ENCODE data around the gene KLHL28. TPM values are rescaled to one million over a fixed set of nuclear protein-coding genes. Genes with fewer than 3 reads are reported as not detected.

Gene KLHL28
- total and polyA plus RNA-seq, 2 experiments from 2014 or later = 5.3 to 16.2 TPM

- Histone ChIP-seq H4K20me1 (ENCODE audit: insufficient read depth, poor library complexity, severe bottlenecking) (peaks cover 52% of the 10 kb centered on the region), H3K27me3 (no peaks in the 10 kb centered on the region), H3K36me3 (replicated peaks; ENCODE audit: insufficient read depth, low read depth) (no peaks in the 10 kb centered on the region), H3K79me2 (peaks cover 87% of the 10 kb centered on the region), H3K9me2 (replicated peaks; ENCODE audit: insufficient read depth) (no peaks in the 10 kb centered on the region), H3K27ac (peak overlapping the region; percentile 93), H3K9me3 (ENCODE audit: low read depth) (no peaks in the 10 kb centered on the region), H3K4me3 (peak overlapping the region; percentile 42), H3K4me1 (ENCODE audit: insufficient read depth) (peaks cover 37% of the 10 kb centered on the region), H2AFZ (peak overlapping the region; percentile 64), H3K4me2 (peak overlapping the region; percentile 91)
- TF ChIP-seq EZH2 (IDR thresholded peaks at IDR 0.05; ENCODE audit: borderline replicate concordance) (no peak), CTCF (IDR thresholded peaks at IDR 0.05; ENCODE audit: poor library complexity) (no peak), EZH2phosphoT487 (IDR thresholded peaks at IDR 0.05; ENCODE audit: low read depth, severe bottlenecking, unreplicated experiment) (no peak)
- WGBS (ENCODE audit: low lambda C conversion rate, missing lambda C conversion rate) = 7% methylated on average over 13 of the region's 13 CpGs
- peak; percentile 15 for DNase-seq (ENCODE audit: low spot score)
Observed at GRCh38 chr14:44963044-44963528, 1.3 kb upstream of the KLHL28 start.

GRCh38 chr14:44962334-44963043 is 742 bp upstream of the KLHL28 start:
- H4K20me1 ChIP-seq (ENCODE audit: insufficient read depth, poor library complexity, severe bottlenecking) = peaks cover 48% of the 10 kb centered on the region
- no peaks in the 10 kb centered on the region for H3K9me2 ChIP-seq (replicated peaks; ENCODE audit: insufficient read depth)
- no peaks in the 10 kb centered on the region for H3K36me3 ChIP-seq (replicated peaks; ENCODE audit: insufficient read depth, low read depth)
- H3K79me2 ChIP-seq = peaks cover 87% of the 10 kb centered on the region
- H3K27ac ChIP-seq = peak overlapping the region; percentile 93
- H3K4me2 ChIP-seq = peak overlapping the region; percentile 91
- H3K9me3 ChIP-seq (ENCODE audit: low read depth) = no peaks in the 10 kb centered on the region
- peaks cover 40% of the 10 kb centered on the region for H3K4me1 ChIP-seq (ENCODE audit: insufficient read depth)
- TF ChIP-seq CTCF (IDR thresholded peaks at IDR 0.05; ENCODE audit: poor library complexity) (peak; percentile 11), EZH2 (IDR thresholded peaks at IDR 0.05; ENCODE audit: borderline replicate concordance) (no peak)
- under 1% methylated on average over 39 of the region's 39 CpGs for WGBS (ENCODE audit: low lambda C conversion rate, missing lambda C conversion rate)
- H3K4me3 ChIP-seq = peak overlapping the region; percentile 42
- DNase-seq (ENCODE audit: low spot score) = peak; percentile 72
- peak overlapping the region; percentile 64 for H2AFZ ChIP-seq
- no peaks in the 10 kb centered on the region for H3K27me3 ChIP-seq

GRCh38 chr14:44961151-44961553 is 595 bp downstream of the KLHL28 start:
- H3K9me3 ChIP-seq (ENCODE audit: low read depth) = no peaks in the 10 kb centered on the region
- TF ChIP-seq EZH2 (IDR thresholded peaks at IDR 0.05; ENCODE audit: borderline replicate concordance) (no peak), CTCF (IDR thresholded peaks at IDR 0.05; ENCODE audit: poor library complexity) (no peak), EZH2phosphoT487 (IDR thresholded peaks at IDR 0.05; ENCODE audit: low read depth, severe bottlenecking, unreplicated experiment) (no peak)
- H3K4me1 ChIP-seq (ENCODE audit: insufficient read depth) = peaks cover 29% of the 10 kb centered on the region
- H3K9me2 ChIP-seq (replicated peaks; ENCODE audit: insufficient read depth) = no peaks in the 10 kb centered on the region
- H3K36me3 ChIP-seq (replicated peaks; ENCODE audit: insufficient read depth, low read depth) = no peaks in the 10 kb centered on the region
- peaks cover 36% of the 10 kb centered on the region for H4K20me1 ChIP-seq (ENCODE audit: insufficient read depth, poor library complexity, severe bottlenecking)
- WGBS (ENCODE audit: low lambda C conversion rate, missing lambda C conversion rate) = under 1% methylated on average over 14 of the region's 14 CpGs
- H3K79me2 ChIP-seq = peaks cover 87% of the 10 kb centered on the region
- H3K4me2 ChIP-seq = peak overlapping the region; percentile 80
- peak; percentile 77 for DNase-seq (ENCODE audit: low spot score)
- no peaks in the 10 kb centered on the region for H3K27me3 ChIP-seq
- peak overlapping the region; percentile 47 for H3K4me3 ChIP-seq
- H2AFZ ChIP-seq = peak overlapping the region; percentile 70
- H3K27ac ChIP-seq = peak overlapping the region; percentile 82

Data from hepatocyte (in vitro differentiated cells).